Kasumi-1 (cell line): Measurements from ENCODE around the gene INTS1.

Experiments
- DNase-seq, 2 experiments: peaks; one replicate each; lab custom pipeline; 2025; lab: John Stamatoyannopoulos, UW

Gene INTS1

GRCh38 chr7:1431226-1431625, 73.0 kb downstream of the INTS1 start:
- no peak for DNase-seq

- no peak for DNase-seq
Measured at GRCh38 chr7:1430056-1430845, 73.9 kb downstream of the INTS1 start.

GRCh38 chr7:1428941-1429501, 75.2 kb downstream of the INTS1 start:
- DNase-seq, result no peak

GRCh38 chr7:1427064-1427657, 77.0 kb downstream of the INTS1 start:
- DNase-seq, result no peak

GRCh38 chr7:1426474-1426873, 77.7 kb downstream of the INTS1 start:
- no peak for DNase-seq

GRCh38 chr7:1425292-1426136, 78.7 kb downstream of the INTS1 start:
- DNase-seq, result no peak

GRCh38 chr7:1424041-1424440, 80.1 kb downstream of the INTS1 start:
- no peak for DNase-seq

GRCh38 chr7:1423264-1423811, 80.9 kb downstream of the INTS1 start:
- no peak for DNase-seq

- DNase-seq, result no peak
Measured at GRCh38 chr7:1422512-1423263, 81.5 kb downstream of the INTS1 start.

GRCh38 chr7:1421946-1422345, 82.2 kb downstream of the INTS1 start:
- DNase-seq, result no peak

- DNase-seq, result no peak
Measured at GRCh38 chr7:1421020-1421790, 83.0 kb downstream of the INTS1 start.
